NCI-H2081 (cell line): Measurements from ENCODE around the gene HSF5.

Experiments
- DNase-seq, 2 experiments: peaks; one replicate each; lab custom pipeline; 2025; lab: John Stamatoyannopoulos, UW

The HSF5 gene

DNA sequence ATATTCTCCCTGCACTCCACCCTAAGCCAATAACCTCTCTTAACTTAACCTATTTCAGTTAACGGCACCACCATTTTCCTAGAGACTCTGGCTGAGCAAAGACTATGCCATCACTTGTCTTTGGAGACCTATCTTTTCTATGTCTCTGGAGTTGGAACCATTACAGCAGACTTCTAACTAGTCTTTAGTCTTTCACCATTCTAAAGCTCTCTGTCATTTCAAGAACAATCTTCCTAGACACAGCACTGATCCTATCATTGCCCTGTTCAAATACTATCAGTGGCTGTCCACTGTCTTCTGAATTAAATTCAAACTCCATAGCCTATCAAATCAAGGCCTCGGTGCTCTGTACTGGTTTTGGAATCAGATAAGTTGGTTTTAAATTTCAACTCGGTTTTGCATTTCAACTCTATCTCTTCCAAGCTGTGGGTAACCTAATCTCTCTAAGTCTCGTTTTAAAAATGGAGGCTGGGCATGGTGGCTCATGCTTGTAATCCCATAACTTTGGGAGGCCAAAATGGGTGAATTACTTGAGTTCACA is 102.8 kb downstream of the HSF5 start:
- no peak for DNase-seq

GRCh38 chr17:58384897-58385296 is 103.3 kb downstream of the HSF5 start:
- no peak for DNase-seq

GRCh38 chr17:58383892-58384462 is 104.2 kb downstream of the HSF5 start:
- no peak for DNase-seq

DNA sequence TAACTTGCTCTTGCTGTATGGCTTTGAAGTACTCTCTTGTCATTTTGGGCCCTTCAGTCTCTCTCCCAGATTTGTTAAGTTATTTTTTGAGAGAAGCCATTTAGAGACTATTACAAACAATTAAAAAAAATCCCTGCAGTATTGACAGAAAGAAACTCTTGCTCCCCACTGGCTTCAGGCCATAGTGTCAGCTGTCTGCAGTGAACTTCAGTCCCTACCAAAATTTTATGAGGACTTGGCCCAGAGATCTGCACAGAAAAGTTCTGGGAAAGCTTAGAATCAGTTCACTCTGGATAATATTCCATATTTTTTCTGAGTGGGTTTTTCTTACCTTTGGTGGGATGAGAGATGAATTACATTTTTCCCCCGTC is 105.4 kb downstream of the HSF5 start:
- DNase-seq, result no peak

DNA sequence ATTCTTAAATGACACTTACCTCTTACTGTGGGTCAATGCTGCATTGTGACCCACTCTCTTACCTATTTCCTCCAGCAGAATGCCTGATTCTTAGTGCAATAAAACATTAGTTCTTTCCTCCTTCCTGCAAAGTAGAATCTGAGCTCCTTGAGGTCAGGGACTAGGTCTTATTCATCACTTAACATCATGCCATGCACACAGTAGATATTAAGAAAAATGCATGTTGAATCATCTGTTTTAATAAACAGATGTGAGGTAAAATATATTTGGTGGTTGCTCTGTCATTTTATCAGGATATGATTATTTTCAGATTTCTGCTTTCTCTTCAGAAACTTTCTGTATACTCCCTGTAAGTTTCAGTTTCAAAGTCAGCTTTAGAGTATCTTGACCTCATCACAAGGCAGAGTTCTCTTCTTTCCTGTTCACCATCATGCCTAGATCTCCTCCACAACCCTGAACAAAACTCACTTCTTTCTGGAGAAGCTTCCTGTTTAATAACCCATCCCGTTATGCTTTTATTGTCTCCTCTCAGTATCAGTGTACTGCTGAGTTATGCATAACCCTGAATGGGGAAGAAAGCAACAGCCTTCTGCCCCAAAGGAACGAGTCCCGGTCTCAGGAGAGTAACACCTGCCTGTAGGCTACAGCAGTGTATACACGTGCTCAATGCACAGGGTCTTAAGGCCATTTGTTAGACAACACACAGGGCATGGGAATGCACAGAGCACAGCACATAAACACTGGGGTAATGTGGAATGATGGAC is 105.9 kb downstream of the HSF5 start:
- DNase-seq, result no peak

- DNase-seq, result no peak
Measured at GRCh38 chr17:58381124-58382035, 106.8 kb downstream of the HSF5 start.

GRCh38 chr17:58380207-58381123 is 107.7 kb downstream of the HSF5 start:
- no peak for DNase-seq

DNA sequence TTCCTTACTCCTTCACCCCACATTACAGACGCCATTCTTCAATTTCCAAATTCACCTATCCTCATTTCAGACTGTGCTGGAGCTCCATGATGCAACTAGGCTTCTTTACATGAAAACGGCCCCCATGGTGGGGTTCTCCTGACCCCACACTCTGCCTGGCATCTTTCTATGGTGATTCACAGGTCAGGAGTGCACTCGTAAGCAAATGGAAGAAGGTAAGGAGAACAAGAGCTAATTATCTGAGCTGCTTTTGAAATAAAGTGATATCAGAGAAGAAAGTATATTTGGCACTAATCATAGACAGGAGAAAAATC is 108.7 kb downstream of the HSF5 start:
- no peak for DNase-seq

GRCh38 chr17:58378733-58379510 is 109.3 kb downstream of the HSF5 start:
- no peak for DNase-seq

DNA sequence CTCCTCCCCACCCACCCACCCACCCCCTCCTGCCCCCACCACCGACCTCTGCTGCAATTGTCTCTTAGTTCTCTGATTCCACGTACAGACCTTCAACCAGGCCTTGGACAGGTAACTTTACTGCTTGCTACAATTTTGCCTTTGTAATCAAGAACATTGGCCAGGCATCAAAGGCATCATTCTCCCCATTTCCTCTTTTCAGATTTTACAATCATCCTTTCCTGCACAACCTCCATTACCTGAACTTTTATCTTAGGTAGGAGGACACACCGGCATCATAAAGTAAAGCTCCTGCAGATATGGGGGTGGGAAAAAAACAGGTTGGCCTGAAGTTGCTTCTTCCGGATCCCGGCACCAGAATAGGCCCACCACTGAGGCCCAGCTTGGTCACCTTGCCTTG is 110.5 kb downstream of the HSF5 start:
- no peak for DNase-seq

DNA sequence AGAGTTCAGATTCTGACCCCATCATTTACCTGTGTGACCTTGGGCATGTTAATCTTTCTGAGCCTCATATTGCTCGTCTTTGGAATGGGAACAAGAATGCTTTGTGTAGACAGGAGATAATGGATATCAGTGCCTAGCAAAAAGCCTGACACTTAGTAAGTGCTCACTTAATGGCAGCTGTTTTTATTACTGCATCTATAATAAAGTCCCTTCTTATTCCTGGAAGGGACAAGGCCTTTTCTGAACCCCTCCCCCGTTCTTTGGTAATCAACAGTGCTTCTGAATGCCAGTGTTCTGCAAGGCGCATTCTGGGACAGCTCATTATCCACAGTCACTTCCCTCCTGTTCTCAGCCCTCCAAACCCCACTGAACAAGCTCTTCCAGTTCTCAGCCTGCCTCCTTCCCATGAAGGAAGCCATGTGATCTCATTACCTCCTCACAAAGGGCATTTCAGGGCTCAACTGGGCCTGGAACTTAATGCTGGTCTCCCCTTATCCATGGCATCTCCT is 111.1 kb downstream of the HSF5 start:
- DNase-seq, result no peak

DNA sequence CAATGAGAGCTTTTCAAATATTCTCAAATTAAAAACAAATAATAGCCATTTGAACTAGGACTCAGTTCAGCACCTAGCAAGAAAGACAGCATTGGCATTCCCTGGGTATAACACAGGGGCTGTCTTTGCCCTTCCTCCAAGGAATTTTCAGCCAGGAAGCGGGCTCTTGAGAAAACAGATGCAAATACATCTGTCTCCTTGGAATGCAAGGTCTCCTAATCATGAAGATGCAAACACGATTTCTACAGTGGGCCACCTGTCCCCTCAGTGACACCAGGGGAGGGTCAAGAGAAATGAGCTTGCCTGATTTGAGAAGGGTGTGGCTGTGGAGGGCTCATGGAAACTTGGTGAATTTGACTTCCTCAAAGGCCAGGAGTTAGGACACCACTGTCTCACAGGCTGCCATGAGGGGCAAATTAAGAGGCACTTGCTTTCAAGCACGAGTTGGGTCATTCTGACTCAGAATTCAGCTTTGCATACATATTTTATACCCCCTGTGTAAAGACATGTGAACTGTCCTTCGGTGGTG is 111.7 kb downstream of the HSF5 start:
- no peak for DNase-seq

- DNase-seq, result no peak
Measured at GRCh38 chr17:58375811-58376210, 112.4 kb downstream of the HSF5 start.

DNA sequence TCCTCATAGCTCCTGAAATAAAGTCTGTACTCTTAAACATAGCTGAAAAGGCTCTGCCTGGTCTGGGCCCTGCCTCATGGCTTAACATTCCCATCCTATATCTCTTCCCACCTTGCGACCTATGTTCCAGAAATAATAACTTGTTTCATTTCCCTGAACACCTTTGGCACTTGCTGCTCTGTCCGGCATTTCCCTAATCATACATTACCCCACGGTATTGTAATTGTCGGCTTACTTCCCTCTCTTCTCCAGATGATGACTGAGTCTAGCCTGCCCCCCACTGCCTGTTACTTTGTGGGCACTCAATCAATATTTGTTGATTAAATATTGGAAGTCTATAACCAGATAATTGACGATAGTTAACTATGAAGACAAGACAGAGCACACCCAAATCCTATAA is 113.0 kb downstream of the HSF5 start:
- DNase-seq, result no peak

GRCh38 chr17:58373923-58374322 is 114.3 kb downstream of the HSF5 start:
- DNase-seq, result no peak

DNA sequence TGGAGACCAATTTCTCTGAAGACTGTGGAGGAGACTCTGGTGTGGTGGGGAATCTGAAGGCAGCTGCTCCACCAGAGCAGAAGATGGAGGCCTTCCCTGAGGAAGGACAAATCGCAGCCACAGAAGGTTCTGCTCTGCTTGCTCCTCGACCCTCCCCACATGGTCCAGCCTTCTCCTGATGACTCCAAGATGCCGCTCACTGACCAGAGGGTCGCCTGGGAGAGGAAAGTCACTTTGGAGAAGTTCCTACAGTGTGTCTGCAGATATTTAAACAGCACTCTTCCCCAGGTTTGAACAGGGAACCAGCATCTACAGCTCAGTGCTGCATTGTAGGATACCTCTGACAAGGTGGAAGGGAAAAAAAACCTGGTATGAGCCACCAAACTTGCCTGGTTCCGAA is 115.2 kb downstream of the HSF5 start:
- no peak for DNase-seq

DNA sequence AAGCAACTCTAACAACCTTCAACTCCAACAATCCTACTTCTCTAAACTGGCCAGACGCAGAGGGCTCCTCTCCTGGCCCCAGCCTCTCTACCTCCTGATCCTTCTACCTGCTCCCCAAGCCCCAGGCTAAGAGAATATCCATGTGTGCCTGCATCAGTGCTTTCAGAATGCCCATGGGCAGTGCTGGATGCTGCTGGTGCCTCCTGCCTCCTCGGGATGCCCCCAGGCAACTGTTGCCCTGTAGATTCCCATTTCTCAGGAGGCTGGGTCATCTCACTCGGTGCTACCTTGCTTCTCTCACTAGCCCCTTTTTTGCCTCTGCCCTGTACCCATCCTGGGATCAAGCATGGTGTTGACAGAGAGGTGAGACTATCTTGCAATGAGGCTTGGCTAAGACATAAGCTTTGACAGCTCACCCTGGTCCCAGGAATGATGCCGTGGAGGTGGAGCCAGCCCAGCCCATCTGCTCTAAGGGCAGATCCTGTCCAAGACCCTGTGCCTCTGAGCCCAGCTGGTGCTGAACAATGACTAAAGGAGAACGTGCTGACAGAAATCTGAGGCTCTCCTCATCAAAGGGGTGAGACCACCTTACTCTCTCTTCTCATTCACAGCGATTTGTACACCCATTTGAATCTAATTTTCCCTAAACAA is 116.8 kb downstream of the HSF5 start:
- no peak for DNase-seq

GRCh38 chr17:58370716-58371115 is 117.5 kb downstream of the HSF5 start:
- DNase-seq, result no peak

GRCh38 chr17:58370309-58370708 is 117.9 kb downstream of the HSF5 start:
- DNase-seq, result no peak
